Esophagus mucosa (tissue), 1 donor: Measurements from ENCODE around the gene TUB. TPM values are rescaled to one million over a fixed set of nuclear protein-coding genes. Genes with fewer than 3 reads are reported as not detected.

ENCODE experiments used
- ATAC-seq: fragments of 200-7000 bp; cut with Tn5 transposase; one replicate; pipeline ENCODE4 v1.9.1; 2020
- total RNA-seq: library from RNA; stranded (reverse); gene quantifications from one replicate; pipeline ENCODE4 v1.2.4, GENCODE V29; 2023
- donor health status: DM: yes; HTN: yes; CAD: no.

Gene TUB, protein sequence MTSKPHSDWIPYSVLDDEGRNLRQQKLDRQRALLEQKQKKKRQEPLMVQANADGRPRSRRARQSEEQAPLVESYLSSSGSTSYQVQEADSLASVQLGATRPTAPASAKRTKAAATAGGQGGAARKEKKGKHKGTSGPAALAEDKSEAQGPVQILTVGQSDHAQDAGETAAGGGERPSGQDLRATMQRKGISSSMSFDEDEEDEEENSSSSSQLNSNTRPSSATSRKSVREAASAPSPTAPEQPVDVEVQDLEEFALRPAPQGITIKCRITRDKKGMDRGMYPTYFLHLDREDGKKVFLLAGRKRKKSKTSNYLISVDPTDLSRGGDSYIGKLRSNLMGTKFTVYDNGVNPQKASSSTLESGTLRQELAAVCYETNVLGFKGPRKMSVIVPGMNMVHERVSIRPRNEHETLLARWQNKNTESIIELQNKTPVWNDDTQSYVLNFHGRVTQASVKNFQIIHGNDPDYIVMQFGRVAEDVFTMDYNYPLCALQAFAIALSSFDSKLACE
- 1.00 TPM for total RNA-seq

GRCh38 chr11:8080674-8081590 lies at the start of gene TUB:
TSS of gene TUB (plus strand) at chr11:8081211. CDS start at chr11:8081511, 300 bp downstream.
- ATAC-seq: peak; percentile 7

- no peak for ATAC-seq
Measured at GRCh38 chr11:8031248-8032115, 49.5 kb upstream of the TUB start.

GRCh38 chr11:8032122-8032521 lies 48.9 kb upstream of the TUB start:
- ATAC-seq: no peak

GRCh38 chr11:8032576-8033304 lies 48.3 kb upstream of the TUB start:
- ATAC-seq: no peak

DNA sequence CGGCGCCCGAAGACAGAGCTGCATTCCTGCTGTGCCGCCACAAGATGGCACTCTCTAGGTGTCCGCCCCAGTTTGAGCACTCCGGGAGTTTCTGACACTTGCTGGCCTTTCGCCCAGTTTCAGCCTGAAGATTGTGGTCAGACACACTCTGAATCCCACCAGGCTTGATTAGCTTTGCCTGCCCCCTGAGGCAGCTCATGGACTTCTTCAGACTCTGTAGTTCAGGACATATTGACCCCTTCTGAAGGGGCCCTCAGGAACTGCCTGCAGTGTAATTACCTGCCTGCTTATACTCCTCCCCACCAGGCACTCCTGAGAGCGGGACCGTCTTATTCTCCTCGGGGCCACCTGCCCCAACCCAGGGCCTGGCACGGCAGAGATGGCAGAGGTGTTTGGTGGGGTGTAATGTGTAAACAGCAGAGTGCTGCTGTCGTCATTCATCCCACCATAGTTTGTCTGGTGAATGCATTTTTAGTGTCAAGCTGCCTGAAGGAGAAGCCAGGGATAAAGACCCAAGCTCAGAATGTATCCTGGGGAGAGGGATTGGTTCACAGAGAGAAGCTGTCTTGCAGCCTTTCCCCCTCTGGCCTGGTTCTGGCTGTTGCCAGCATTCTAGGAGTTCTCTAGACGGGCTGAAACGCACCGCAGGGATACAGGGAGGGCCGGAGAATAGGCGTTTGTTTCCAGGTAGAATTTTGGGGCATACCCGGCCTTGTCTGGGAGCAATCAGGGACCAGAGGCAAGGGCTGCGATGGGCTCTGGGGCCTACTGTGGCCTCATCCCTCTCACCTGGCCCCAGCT lies 47.5 kb upstream of the TUB start:
- ATAC-seq: peak; percentile 76

DNA sequence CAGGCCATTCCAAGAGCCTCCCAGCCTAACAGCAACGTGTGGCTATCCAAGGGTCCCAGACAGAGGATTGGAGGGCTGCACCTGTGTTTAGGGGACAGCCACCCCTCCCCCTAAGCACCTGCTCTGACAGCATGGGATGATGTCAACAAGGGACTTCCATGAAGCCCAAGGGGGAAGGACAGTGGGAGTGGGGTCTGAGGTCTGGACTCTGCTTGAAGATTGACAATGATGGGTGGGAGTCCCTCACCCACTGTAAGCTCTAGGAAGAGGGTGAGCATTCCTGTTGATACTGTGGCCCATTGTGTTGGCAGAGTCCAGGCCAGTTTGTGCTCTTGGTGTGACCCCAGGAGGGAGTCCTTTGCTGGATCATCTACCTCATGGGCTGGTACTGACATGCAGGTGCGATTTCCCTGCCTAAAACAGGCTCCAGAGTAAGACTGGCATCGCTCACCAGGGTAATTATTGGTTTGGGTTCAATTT lies 46.9 kb upstream of the TUB start:
- ATAC-seq: no peak

DNA sequence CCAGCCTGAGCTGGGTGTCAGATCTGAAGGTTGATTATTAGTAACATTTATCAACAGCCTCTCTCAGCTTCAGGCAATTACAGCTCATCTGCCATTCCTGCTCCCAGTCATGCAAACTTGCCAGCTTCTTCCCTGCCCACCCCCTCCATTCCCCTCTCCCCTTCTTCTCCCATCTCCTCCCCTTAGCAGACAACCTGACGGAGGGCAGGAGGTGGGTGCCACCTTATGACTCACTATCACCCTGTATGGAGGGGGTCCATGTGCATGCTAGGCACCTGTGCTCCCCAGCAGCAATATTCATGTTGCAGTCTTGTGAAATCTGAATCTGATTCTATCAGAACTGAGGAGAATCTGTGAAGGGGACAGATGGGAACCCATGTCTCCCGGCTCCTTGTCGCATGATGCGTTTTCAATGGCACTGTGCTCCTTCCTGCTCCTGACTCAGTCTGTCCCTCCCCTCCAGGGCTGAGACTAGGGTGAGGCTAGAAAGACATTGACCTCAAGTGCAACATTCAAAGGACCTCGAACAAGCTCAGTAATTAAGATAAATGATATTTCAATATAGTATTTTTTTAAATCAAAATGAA lies 46.3 kb upstream of the TUB start:
- no peak for ATAC-seq

DNA sequence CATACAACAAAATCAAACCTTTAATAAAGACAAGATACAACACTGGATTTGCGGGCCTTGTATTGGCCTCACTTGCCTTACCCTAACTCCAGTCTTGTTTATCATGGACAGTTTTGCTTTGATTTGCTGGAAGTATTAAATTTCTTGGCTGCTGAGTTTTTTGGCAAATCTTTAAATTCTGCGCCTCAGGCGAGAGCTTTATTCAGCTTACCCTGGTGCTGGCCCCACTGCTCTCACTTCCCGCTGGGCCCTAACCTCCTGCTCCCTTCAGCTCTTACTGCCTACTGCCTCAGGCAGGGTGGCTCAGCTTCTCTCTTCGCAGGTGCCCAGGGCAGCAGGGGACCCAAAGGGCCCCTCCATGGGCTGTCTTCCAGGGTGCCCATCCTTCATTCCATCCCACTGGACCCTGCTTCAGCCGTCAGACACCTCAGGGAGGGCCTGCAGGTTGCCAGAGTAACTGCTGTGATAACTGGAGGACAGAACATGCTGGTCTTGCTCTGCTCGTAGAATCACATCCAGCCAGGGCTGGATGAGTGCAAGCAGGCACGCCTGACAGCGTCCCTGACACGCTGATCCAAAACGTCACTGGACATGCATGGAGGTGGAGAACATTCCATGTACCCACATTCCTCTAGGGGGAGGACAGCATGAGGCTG lies 45.7 kb upstream of the TUB start:
- no peak for ATAC-seq

DNA sequence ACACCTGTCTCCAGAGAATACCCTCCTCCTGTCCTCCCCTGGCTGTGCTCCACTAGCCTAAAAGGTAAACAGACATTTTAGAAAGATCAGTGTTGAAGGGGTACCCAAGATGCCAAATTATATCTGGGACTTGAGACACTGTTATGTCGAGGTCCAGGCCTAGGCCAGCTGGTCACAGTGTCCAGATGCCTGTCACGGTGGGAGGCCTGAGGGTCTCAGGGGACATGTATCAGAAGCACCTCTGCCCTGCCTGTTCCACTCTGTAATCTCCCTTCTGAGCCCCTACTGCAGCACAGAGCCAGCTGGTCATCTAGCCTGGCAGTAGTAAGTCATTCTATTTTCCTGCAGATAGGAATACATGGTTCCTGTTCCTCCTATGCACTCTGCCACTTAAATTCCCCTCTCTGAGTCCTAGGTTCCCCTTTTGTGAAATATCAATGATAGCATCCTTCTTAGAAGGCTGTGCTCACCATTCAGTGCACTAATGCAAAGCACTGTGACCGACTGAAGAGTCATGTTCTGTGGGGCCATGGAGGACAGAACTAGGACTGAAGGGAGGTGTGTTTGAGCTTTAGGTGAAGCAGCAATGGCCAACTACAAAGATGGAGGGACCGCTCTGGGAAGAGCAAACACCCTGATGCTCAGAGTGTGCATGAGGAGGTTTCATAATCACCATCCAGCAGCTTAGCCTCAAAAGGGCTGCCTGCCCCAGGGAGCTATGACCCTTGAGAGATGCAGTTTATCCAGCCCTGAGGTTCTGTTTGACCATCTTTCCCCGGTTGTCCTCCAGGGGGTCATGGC lies 44.8 kb upstream of the TUB start:
- ATAC-seq: no peak

GRCh38 chr11:8036986-8037385 lies 44.0 kb upstream of the TUB start:
- ATAC-seq: no peak

GRCh38 chr11:8038393-8038792 lies 42.6 kb upstream of the TUB start:
- ATAC-seq: no peak

DNA sequence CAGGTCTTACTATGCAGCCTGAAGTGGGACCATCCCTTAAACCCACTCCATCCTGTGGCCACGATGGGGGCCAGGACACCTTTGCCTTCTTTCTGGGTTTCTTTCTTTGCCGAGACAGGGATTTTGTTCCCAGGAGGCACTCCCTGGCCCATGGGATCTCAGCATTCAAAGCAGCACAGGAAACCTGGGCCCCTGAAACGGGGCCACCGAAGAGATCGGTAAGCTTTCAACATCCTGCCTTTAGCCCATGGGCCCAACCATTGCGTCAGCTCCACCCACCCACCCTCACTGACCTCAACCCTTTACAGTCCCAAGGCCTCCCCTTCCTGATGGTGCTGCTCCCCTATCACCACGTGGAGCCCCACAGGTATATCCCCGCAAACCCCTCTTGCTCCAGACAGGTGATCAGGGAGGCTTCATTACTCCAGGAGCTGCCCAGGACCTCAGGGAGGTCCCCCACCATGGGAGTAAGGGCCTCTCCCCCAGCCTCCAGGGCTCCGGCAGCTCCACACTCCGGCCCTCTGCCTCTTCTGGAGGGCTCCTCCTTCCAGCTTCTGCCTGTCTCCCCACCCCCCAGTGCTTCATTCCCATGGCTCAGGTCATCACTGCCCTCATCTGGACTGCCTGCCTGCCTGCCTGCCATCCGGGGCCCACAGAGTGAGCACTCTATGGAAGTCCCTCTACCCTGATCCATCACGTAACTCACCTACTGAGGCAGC lies 42.0 kb upstream of the TUB start:
- no peak for ATAC-seq

- no peak for ATAC-seq
Measured at GRCh38 chr11:8039530-8040260, 41.3 kb upstream of the TUB start.

- ATAC-seq: no peak
Measured at GRCh38 chr11:8040261-8040920, 40.6 kb upstream of the TUB start.

DNA sequence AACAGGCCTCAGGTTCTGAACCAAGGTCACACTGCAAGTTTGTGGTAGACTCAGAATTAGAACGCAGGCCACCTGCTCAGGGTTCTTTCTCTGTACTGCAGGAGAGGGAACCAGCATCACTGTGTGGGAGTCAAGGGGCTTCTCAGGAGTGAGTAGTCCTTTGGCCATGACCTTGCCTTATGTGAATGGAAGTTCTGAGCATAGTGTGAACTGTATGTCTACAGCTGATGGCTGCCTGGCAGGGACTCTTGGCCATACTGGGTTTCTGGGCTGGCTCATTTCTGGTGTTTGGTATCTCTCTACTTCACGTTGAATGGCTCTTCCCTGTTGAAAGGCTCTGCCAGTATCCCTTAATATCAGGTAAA lies 40.1 kb upstream of the TUB start:
- ATAC-seq: no peak

DNA sequence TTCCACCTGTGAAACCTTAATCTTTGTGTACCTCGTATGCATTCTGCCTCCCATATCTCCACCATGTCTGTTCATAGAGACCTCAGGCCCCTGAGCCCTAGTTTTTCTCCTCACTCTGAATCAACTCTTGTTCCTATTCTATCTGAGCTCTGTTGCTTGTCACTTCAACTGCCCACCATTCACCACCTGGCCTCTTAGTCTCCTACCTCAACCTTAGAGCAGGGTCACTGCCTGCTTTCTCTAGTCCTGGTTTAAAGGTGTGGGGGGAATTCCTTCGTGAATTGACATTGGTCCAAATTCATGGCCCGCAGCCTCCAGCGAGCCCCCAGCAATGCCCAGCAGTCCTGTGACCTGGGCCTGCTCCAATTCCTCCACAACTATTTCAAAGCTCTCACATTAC lies 39.4 kb upstream of the TUB start:
- ATAC-seq: no peak

DNA sequence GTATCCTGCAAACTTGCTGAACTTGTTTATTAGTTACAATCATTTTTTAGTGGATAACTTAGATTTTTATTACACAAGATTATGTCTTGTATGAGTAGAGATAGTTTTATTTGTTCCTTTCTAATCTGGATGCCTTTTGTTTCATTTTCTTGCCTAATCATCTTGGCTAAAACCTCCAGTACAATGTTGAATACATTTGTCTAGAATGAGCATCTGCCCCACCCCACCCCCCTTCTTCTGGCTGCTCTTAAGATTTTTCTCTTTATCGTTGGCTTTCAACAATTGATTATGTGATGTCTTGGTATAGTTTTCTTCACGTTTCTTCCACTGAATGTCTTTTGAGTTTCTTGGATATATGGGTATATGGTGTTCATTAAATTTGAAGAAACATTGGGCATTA lies 37.3 kb upstream of the TUB start:
- ATAC-seq: no peak
